PC-3 (cell line): ENCODE results near the gene RGS3. TPM values are rescaled to one million over a fixed set of nuclear protein-coding genes. Genes with fewer than 3 reads are reported as not detected.

Experiments used
- ATAC-seq: fragments of 200-7000 bp; cut with Tn5 transposase; 2 replicates; pipeline ENCODE4 v1.9.1; 2020; ENCODE audit warnings: mild to moderate bottlenecking, moderate library complexity
- BruUV-seq: library from RNA; stranded (reverse); fragments of 400-500 nt; replicated peaks from 2 replicates; lab custom pipeline; 2021; lab: Mats Ljungman, UMichigan
- CTCF ChIA-PET: fragments of 300-600 bp; sonication (Branson Sonifier 250); formaldehyde crosslinking; loops from one replicate; lab custom pipeline; 2022; ENCODE audit warnings: antibody characterized with exemption; lab: Charles Lee
- POLR2A ChIA-PET: fragments of 300-600 bp; sonication (Branson Sonifier 250); formaldehyde crosslinking; loops from one replicate; lab custom pipeline; 2022; ENCODE audit warnings: antibody characterized with exemption; ENCODE audit not compliant: unreplicated experiment; lab: Charles Lee
- DNase-seq: peaks from one replicate; pipeline ENCODE4 v3.0.0-alpha.2; 2015
- H2AFZ ChIP-seq: fragments of 300-600 bp; sonication (generic); 2 replicates; pipeline ENCODE4 v1.6.0; 2016; ENCODE audit warnings: antibody characterized with exemption, low read length
- H3F3A ChIP-seq: fragments of 300-600 bp; sonication (generic); one replicate; pipeline ENCODE4 v1.6.0; 2017; ENCODE audit warnings: antibody characterized with exemption, low read length, control low read depth, mild to moderate bottlenecking; ENCODE audit not compliant: unreplicated experiment
- H3K27ac ChIP-seq: fragments of 300-600 bp; sonication (generic); 2 replicates; pipeline ENCODE4 v1.5.1; 2016; ENCODE audit warnings: mild to moderate bottlenecking, low read length
- H3K27me3 ChIP-seq: fragments of 300-600 bp; sonication (generic); 2 replicates; pipeline ENCODE4 v1.6.1; 2016; ENCODE audit warnings: low read length, mixed read lengths
- H3K36me3 ChIP-seq: fragments of 300-600 bp; sonication (generic); 2 replicates; pipeline ENCODE4 v1.6.1; 2016; ENCODE audit warnings: low read depth, mixed run types, low read length, mixed read lengths
- H3K4me1 ChIP-seq: fragments of 300-600 bp; sonication (generic); 2 replicates; pipeline ENCODE4 v1.5.1; 2016; ENCODE audit warnings: low read length; ENCODE audit not compliant: insufficient read depth
- H3K4me2 ChIP-seq: fragments of 300-600 bp; sonication (generic); 2 replicates; pipeline ENCODE4 v1.6.0; 2016; ENCODE audit warnings: low read length
- H3K4me3 ChIP-seq: fragments of 300-600 bp; sonication (generic); 2 replicates; pipeline ENCODE4 v1.5.1; 2016; ENCODE audit warnings: mild to moderate bottlenecking, low read length, mixed read lengths
- H3K79me2 ChIP-seq: fragments of 300-600 bp; sonication (generic); 2 replicates; pipeline ENCODE4 v1.6.1; 2017; ENCODE audit warnings: low read length, mixed read lengths
- H3K9ac ChIP-seq: fragments of 300-600 bp; sonication (generic); 2 replicates; pipeline ENCODE4 v1.6.0; 2016; ENCODE audit warnings: mild to moderate bottlenecking, low read length
- H3K9me2 ChIP-seq: fragments of 300-600 bp; sonication (generic); replicated peaks from 2 replicates; pipeline ENCODE4 v1.6.1; 2016; ENCODE audit warnings: mixed run types, low read length, mixed read lengths
- H3K9me3 ChIP-seq: fragments of 300-600 bp; sonication (generic); 2 replicates; pipeline ENCODE4 v1.6.1; 2016; ENCODE audit warnings: low read length, mixed read lengths
- H4K20me1 ChIP-seq: fragments of 300-600 bp; sonication (generic); 2 replicates; pipeline ENCODE4 v1.6.1; 2016; ENCODE audit warnings: low read length, mixed read lengths
- EZH2 ChIP-seq: fragments of 300-600 bp; sonication (generic); IDR thresholded peaks from one replicate; pipeline ENCODE4 v1.6.1; 2017; ENCODE audit warnings: antibody characterized with exemption, mild to moderate bottlenecking, low read length; ENCODE audit not compliant: unreplicated experiment
- EZH2phosphoT487 ChIP-seq: fragments of 300-600 bp; sonication (generic); IDR thresholded peaks from 2 replicates; pipeline ENCODE4 v1.6.1; 2018; ENCODE audit warnings: mild to moderate bottlenecking, antibody characterized with exemption, low read length, borderline replicate concordance
- intact Hi-C: fragments of 100-400 bp; cut with micrococcal nuclease; formaldehyde crosslinking; loops from 2 replicates; pipeline ENCODE4 v1.9.0; 2023
- total RNA-seq: library from RNA; depleted of rRNA; stranded (reverse); fragments of >200 nt; gene quantifications from 2 replicates; pipeline ENCODE4 v1.2.3, GENCODE V29; 2014
- TF ChIP-seq, protein P1 (sequence below): fragments of 300-600 bp; sonication (generic); conservative IDR thresholded peaks from 2 replicates; pipeline ENCODE4 v1.5.1; 2017; ENCODE audit warnings: antibody characterized with exemption, low read depth, mild to moderate bottlenecking, low read length

The RGS3 gene
- total RNA-seq, 1 experiment from 2014 or later = 26.3 TPM

DNA sequence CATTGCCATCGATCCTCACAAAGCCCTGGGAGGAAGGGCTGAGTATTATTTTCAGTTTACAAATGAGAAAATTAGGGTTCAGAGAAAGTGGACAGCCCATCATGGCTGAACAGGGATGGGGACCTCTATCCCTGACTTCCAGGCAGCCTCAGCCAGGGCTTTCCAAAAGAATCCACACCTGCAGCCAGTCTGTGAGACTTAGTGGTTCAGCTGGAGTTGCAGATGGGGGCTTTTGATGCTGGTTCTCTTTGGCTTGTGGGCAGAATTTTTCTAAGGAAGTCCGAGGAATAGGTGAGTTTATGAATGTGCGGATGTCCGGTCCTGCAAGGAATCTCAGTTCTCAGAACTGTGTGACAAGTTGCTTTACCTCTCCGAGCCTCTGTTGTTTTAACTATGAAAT, 138.1 kb downstream of the RGS3 start:
- Histone ChIP-seq H3K27me3 (no peaks in the 10 kb centered on the region), H3K79me2 (no peaks in the 10 kb centered on the region), H3K4me1 (no peaks in the 10 kb centered on the region), H3K4me3 (no peak overlapping the region), H3K9me3 (no peaks in the 10 kb centered on the region), H4K20me1 (no peaks in the 10 kb centered on the region), H3K9me2 (no peaks in the 10 kb centered on the region), H2AFZ (no peak overlapping the region), H3K9ac (no peak overlapping the region), H3K4me2 (no peak overlapping the region), H3K36me3 (no peaks in the 10 kb centered on the region), H3F3A (no peaks in the 10 kb centered on the region), H3K27ac (no peak overlapping the region)
- TF ChIP-seq EZH2phosphoT487 (no peak), EZH2 (no peak)
- TF ChIP-seq, protein P1, sequence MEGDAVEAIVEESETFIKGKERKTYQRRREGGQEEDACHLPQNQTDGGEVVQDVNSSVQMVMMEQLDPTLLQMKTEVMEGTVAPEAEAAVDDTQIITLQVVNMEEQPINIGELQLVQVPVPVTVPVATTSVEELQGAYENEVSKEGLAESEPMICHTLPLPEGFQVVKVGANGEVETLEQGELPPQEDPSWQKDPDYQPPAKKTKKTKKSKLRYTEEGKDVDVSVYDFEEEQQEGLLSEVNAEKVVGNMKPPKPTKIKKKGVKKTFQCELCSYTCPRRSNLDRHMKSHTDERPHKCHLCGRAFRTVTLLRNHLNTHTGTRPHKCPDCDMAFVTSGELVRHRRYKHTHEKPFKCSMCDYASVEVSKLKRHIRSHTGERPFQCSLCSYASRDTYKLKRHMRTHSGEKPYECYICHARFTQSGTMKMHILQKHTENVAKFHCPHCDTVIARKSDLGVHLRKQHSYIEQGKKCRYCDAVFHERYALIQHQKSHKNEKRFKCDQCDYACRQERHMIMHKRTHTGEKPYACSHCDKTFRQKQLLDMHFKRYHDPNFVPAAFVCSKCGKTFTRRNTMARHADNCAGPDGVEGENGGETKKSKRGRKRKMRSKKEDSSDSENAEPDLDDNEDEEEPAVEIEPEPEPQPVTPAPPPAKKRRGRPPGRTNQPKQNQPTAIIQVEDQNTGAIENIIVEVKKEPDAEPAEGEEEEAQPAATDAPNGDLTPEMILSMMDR = no peak
- ATAC-seq (no peak), DNase-seq (no peak)
- no TSS peak for BruUV-seq
- POLR2A ChIA-PET = no interaction called here
- CTCF ChIA-PET = interaction anchor here (0.7 kb wide), 1 partner anchor 390 kb away, joined by 5 read pairs; no protein-coding TSS in a partner anchor
- intact Hi-C loops = no loop called here

DNA sequence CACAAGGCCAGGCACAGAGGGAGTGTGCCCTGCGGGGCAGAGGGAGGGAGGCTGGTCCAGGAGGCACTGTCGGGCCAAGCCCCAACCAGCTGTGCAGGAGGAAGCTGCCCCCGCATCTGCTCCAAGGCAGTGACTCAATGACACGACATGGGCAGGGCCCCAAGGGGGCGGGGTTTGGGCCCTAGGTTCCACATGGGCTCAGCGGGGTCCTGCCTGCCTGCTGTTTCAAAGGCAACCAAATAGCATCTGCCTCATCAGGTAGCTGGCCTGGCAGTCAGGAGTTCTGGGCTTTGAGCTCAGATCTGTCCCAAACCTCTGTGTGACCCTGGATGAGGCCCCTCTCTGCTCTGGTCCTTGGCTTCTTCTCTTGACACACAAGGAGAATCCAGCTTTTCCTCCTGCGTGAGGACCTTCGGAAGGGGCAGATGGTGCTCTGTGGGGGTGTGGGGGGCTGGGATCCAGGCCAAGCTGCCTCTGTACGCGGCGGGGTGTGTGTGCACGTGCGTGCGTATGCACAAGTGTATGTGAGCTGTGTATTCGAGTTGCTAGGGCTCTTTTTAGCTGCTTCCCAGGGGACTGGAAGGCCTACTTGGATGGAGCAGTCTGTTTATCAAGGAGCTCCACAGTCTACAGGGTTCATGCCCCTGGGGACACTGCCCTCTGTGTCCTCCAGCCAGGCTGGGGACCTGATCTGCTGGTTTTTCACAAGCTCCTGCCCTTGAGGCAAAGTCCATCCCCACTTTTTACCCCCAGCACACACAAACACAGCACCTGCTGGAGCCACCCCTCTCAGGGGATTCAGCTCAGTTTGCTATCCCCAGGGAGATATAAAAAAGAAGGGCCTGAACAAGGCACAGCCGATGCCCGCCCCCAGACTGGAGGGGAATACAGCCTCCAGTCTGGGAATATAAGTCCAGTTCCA, 138.9 kb downstream of the RGS3 start:
- ChIA-PET POLR2A (no interaction called here), CTCF (interaction anchor here (0.7 kb wide), 1 partner anchor 389 kb away, joined by 5 read pairs; no protein-coding TSS in a partner anchor)
- H3K36me3 ChIP-seq = no peaks in the 10 kb centered on the region
- H3K79me2 ChIP-seq = no peaks in the 10 kb centered on the region
- TF ChIP-seq EZH2phosphoT487 (no peak), EZH2 (no peak)
- TF ChIP-seq, protein P1 = no peak
- peak; percentile 22 for DNase-seq
- intact Hi-C loops = no loop called here
- peak; percentile 29; the same call in 1 of the 2 replicates for ATAC-seq
- H4K20me1 ChIP-seq = no peaks in the 10 kb centered on the region
- no peaks in the 10 kb centered on the region for H3F3A ChIP-seq
- no peak overlapping the region for H2AFZ ChIP-seq
- H3K4me2 ChIP-seq = no peak overlapping the region
- H3K27me3 ChIP-seq = no peaks in the 10 kb centered on the region
- H3K4me3 ChIP-seq = no peak overlapping the region
- H3K9me2 ChIP-seq = no peaks in the 10 kb centered on the region
- no TSS peak for BruUV-seq
- H3K9ac ChIP-seq = no peak overlapping the region
- H3K9me3 ChIP-seq = no peaks in the 10 kb centered on the region
- no peaks in the 10 kb centered on the region for H3K4me1 ChIP-seq
- H3K27ac ChIP-seq = no peak overlapping the region

DNA sequence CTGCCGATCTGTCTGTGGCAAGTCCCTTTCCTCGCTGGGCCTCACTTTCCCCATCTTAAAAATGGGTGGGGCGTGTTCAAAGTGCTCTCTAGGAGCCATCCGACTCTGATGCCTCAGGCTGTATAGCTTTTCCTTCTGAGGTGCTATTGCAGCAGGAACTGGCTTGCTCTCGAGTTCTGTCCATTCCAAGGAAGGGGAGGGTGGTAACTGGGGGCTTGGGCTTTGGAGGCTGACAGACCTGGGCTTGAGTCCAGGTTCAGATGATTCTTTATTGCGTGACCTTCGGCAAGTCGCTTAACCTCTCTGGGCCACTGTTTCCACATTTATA, 139.5 kb downstream of the RGS3 start:
- DNase-seq (no peak), ATAC-seq (no peak)
- BruUV-seq = no TSS peak
- ChIA-PET POLR2A (no interaction called here), CTCF (no interaction called here)
- no peak overlapping the region for H3K4me3 ChIP-seq
- no peak overlapping the region for H3K4me2 ChIP-seq
- H3K9ac ChIP-seq = no peak overlapping the region
- H3F3A ChIP-seq = no peaks in the 10 kb centered on the region
- no peaks in the 10 kb centered on the region for H3K36me3 ChIP-seq
- TF ChIP-seq, protein P1 = no peak
- TF ChIP-seq EZH2phosphoT487 (no peak), EZH2 (no peak)
- no peak overlapping the region for H2AFZ ChIP-seq
- H3K27ac ChIP-seq = no peak overlapping the region
- no peaks in the 10 kb centered on the region for H3K79me2 ChIP-seq
- H3K27me3 ChIP-seq = no peaks in the 10 kb centered on the region
- H3K9me3 ChIP-seq = no peaks in the 10 kb centered on the region
- H3K9me2 ChIP-seq = no peaks in the 10 kb centered on the region
- no peaks in the 10 kb centered on the region for H3K4me1 ChIP-seq
- H4K20me1 ChIP-seq = no peaks in the 10 kb centered on the region
- intact Hi-C loops = no loop called here
